Large intestine (tissue), 3 donors: ENCODE data around the gene MYO16. TPM values are rescaled to one million over a fixed set of nuclear protein-coding genes. Genes with fewer than 3 reads are reported as not detected.

Experiments
- DNase-seq, 2 donors: peaks; one replicate each; pipeline versions ENCODE4 v3.0.0 to v3.0.0-alpha.2; 2013
- H3K27ac ChIP-seq: one replicate; pipeline ENCODE4 v1.5.1; 2013; ENCODE audit warnings: low read length
- H3K27me3 ChIP-seq: 2 replicates; pipeline ENCODE4 v1.6.1; 2013; ENCODE audit warnings: low read length; ENCODE audit not compliant: control insufficient read depth, insufficient read depth
- H3K36me3 ChIP-seq: 2 replicates; pipeline ENCODE4 v1.6.1; 2013; ENCODE audit warnings: low read length; ENCODE audit not compliant: control insufficient read depth, insufficient read depth
- H3K4me1 ChIP-seq: one replicate; pipeline ENCODE4 v1.6.1; 2013; ENCODE audit warnings: low read length; ENCODE audit not compliant: control insufficient read depth, insufficient read depth
- H3K4me3 ChIP-seq: one replicate; pipeline ENCODE4 v1.5.1; 2013; ENCODE audit warnings: low read length
- H3K9me3 ChIP-seq: one replicate; pipeline ENCODE4 v1.6.1; 2013; ENCODE audit warnings: mild to moderate bottlenecking, low read depth, low read length, moderate library complexity; ENCODE audit not compliant: control insufficient read depth
- WGBS: methylation state at CpG from one replicate; pipeline ENCODE4 v1.1.5; 2013; ENCODE audit warnings: low lambda C conversion rate; ENCODE audit not compliant: insufficient coverage; 5-methylcytosine and 5-hydroxymethylcytosine counted together
- polyA plus RNA-seq: library from polyadenylated mRNA; unstranded; fragments of 120-200 nt; gene quantifications from one replicate; pipeline ENCODE4 v1.2.1, GENCODE V29; 2013

MYO16 gene
- polyA plus RNA-seq, 1 donor = 0.27 TPM

DNA sequence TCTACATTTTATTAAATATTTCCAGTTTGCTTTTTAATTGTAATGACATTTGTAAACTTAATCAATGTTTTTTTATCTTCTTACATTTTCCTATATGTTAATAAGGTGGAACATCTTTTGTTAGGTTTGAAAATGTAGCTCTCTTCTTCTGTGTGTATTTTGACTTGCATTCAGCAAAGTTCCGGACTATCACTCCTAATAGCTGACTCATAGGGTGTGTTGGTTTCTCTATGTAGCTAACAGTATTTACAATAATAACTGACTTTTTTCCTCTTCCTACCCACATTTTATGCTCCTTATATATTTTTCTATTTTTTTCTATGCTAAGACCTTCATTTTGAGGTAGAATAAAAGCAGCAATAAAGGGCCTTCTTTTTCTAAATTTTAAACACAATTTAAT lies 28.1 kb downstream of the MYO16 start:
- WGBS = 83% methylated on average over 1 of the region's 1 CpG
- no peak overlapping the region for H3K27ac ChIP-seq
- no peak overlapping the region for H3K4me3 ChIP-seq
- no peaks in the 10 kb centered on the region for H3K36me3 ChIP-seq
- H3K27me3 ChIP-seq = no peaks in the 10 kb centered on the region
- no peak for DNase-seq
- H3K4me1 ChIP-seq = no peaks in the 10 kb centered on the region
- peaks cover 3% of the 10 kb centered on the region for H3K9me3 ChIP-seq

DNA sequence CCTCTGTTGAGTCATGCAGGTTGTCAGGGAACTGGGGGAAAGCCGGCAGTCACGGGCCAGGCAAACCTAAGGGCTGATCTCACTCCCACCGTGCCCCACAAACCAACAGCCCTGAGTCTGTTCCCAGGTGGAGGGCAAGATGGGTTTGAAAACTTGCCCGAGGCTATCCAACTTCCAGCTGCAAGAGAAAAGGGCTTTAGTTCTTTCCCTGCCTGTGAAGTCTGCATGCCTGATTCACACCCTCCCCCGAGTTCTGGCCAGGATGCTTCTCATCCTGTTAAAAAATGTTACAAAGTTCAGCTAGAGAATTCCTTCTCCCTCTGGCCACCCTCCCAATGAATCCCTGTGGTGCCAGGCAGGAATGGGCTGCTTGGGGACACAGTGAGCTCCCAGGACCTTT lies 33.1 kb downstream of the MYO16 start:
- Histone ChIP-seq H3K4me1 (no peaks in the 10 kb centered on the region), H3K4me3 (no peak overlapping the region), H3K27me3 (no peaks in the 10 kb centered on the region), H3K36me3 (no peaks in the 10 kb centered on the region), H3K27ac (no peak overlapping the region), H3K9me3 (peaks cover 3% of the 10 kb centered on the region)
- DNase-seq = no peak
- no CpG with 5 or more reads among the region's 5 CpGs for WGBS

DNA sequence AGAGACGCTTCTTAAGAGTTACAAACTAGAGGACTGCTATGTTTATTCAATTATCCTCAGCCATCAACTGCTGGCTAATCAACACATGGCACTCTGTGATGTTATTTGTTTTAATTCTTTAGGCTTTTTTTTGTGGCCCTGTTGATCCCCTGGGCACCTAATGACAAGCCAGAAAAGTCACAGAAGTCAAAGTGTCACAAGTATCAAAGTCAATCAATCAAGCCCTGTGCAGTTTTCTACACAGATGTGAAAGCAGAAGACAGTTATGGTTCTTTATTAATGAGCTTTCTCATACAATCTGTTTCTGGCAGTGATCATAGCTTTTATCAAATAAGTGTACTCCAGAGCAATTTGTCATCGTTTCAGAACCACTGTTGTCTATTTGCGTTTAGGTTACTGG lies 34.3 kb downstream of the MYO16 start:
- H3K36me3 ChIP-seq = no peaks in the 10 kb centered on the region
- H3K9me3 ChIP-seq = peaks cover 6% of the 10 kb centered on the region
- H3K4me1 ChIP-seq = no peaks in the 10 kb centered on the region
- no peaks in the 10 kb centered on the region for H3K27me3 ChIP-seq
- H3K4me3 ChIP-seq = no peak overlapping the region
- no CpG with 5 or more reads among the region's 3 CpGs for WGBS
- no peak for DNase-seq
- no peak overlapping the region for H3K27ac ChIP-seq

DNA sequence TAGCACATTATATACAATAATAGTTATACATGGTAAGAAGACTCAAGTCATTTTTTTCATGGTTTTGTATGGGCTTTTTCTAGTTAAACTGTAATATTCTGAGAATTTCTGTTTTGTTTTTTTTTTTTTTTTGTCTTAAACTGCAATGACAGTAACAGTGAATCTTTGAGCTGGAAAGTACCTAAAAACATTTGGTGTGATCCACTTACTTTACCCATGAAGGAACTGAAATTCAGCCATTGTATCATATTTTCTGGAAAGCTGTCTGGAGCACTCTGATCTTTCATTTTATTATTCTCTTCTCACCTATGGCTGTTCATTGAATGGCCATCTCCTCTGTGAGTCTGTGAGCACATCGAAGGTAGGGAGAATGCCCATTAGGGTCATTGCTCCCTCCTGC lies 37.8 kb downstream of the MYO16 start:
- no peaks in the 10 kb centered on the region for H3K27me3 ChIP-seq
- DNase-seq = no peak
- H3K36me3 ChIP-seq = no peaks in the 10 kb centered on the region
- H3K4me3 ChIP-seq = no peak overlapping the region
- peaks cover 9% of the 10 kb centered on the region for H3K9me3 ChIP-seq
- H3K27ac ChIP-seq = no peak overlapping the region
- H3K4me1 ChIP-seq = no peaks in the 10 kb centered on the region
- no CpG with 5 or more reads among the region's 1 CpG for WGBS

DNA sequence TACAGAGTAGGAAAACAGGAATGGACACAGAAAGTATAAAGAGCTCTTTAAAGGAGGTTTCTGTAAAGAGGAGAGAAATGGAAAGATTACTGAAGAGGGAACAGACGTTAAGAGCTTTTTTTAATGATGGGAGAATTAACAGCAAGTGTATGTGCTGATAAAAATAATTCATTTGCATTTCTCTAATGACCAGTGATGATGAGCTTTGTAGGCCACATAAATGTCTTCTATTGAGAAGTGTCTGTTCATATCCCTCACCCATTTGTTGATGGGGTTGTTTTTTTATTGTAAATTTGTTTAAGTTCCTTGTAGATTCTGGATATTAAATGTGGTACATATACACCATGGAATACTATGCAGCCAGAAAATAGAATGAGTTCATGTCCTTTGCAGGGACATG lies 40.0 kb downstream of the MYO16 start:
- no peak for DNase-seq
- Histone ChIP-seq H3K27me3 (no peaks in the 10 kb centered on the region), H3K36me3 (no peaks in the 10 kb centered on the region), H3K9me3 (peaks cover 6% of the 10 kb centered on the region), H3K27ac (no peak overlapping the region), H3K4me3 (no peak overlapping the region), H3K4me1 (no peaks in the 10 kb centered on the region)
- 50% methylated on average over 1 of the region's 1 CpG for WGBS

DNA sequence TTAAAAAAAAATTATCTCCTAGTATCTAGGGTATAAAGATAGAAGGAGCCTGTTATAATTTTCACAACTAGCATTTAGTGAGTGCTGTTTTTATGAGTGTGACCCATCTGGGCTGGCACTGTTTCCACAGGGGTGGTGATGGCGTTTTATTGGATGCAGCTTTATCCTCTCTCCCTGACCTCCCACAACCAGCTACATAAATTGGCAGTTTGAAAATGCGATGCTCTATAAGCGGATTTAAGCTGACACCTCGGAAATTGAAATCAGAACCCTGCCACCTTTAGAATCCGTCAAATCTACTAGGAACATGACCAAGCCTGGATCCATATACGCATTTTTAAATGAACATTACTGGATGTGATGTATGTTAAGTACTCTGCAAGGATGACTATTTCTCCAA lies 44.9 kb downstream of the MYO16 start:
- no peak for DNase-seq
- H3K36me3 ChIP-seq = no peaks in the 10 kb centered on the region
- no peaks in the 10 kb centered on the region for H3K4me1 ChIP-seq
- no peaks in the 10 kb centered on the region for H3K9me3 ChIP-seq
- H3K4me3 ChIP-seq = no peak overlapping the region
- H3K27ac ChIP-seq = no peak overlapping the region
- H3K27me3 ChIP-seq = no peaks in the 10 kb centered on the region
- WGBS = no CpG with 5 or more reads among the region's 6 CpGs

DNA sequence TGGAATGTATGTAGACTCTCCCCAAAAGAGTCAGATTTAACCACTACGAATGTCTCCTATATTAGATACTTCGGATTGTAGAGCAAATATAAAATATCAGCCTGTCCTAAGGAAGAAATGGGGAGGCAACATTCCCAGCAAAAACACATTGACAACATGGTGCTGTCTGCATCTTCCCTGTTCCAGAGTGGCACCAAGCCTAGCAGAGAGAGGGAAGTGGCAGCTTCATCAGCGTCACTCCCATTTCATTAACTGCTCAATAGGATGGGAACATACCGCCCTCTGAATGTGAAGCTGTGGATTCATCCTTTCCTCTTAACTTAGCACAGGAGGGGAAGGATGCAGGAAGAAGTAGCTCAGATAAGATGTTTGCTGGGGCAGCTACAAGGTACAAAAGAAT lies 45.4 kb downstream of the MYO16 start:
- Histone ChIP-seq H3K27me3 (no peaks in the 10 kb centered on the region), H3K27ac (no peak overlapping the region), H3K9me3 (no peaks in the 10 kb centered on the region), H3K36me3 (no peaks in the 10 kb centered on the region), H3K4me3 (no peak overlapping the region), H3K4me1 (no peaks in the 10 kb centered on the region)
- WGBS = no CpG with 5 or more reads among the region's 4 CpGs
- no peak for DNase-seq

DNA sequence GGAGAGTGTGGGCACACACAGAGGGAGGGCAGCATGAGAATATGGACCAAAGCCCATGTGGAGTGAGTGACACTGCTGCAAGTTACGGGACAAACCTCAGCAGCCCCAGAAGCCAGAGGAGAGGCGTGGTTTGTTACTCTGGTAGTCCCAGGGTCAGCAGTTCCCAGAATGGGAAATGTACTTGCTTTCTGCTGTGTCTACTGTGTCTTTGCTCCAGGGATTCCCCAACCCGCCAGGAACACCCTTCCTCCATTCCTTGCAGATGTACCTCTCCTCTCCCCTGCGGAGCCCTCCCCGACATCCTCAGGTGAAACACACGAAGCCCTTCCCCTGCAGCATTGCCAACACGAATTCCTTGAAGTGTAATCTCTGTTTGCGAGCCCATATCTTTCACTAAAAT lies 47.2 kb downstream of the MYO16 start:
- 92% methylated on average over 2 of the region's 8 CpGs for WGBS

DNA sequence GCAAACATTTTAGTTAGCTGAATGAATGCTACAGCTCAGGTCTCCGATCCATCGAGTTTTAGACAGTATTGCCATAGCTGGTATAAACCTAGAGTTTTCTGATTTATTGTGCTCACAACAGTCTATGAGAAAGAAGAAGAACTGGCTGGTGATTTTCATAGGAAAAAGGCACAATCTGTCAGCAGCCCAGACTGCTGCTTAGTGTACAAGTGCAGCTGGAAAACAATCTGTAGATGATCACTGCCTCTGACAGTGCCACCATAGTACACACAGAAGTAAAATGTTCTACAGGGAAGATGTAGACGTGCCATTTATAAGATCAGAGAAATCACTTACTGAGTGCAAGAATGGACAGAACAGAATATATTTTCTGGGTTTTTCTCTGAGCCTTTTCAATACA lies 48.4 kb downstream of the MYO16 start:
- no peaks in the 10 kb centered on the region for H3K9me3 ChIP-seq
- no peak overlapping the region for H3K27ac ChIP-seq
- no peak for DNase-seq
- no peaks in the 10 kb centered on the region for H3K4me1 ChIP-seq
- H3K4me3 ChIP-seq = no peak overlapping the region
- no peaks in the 10 kb centered on the region for H3K36me3 ChIP-seq
- no peaks in the 10 kb centered on the region for H3K27me3 ChIP-seq
- no CpG with 5 or more reads among the region's 3 CpGs for WGBS

More for the DNA sequence above, 47.2 kb downstream of the MYO16 start:
- Histone ChIP-seq H3K36me3 (no peaks in the 10 kb centered on the region), H3K27ac (no peak overlapping the region), H3K4me1 (no peaks in the 10 kb centered on the region), H3K4me3 (no peak overlapping the region), H3K27me3 (no peaks in the 10 kb centered on the region), H3K9me3 (no peaks in the 10 kb centered on the region)
- no peak for DNase-seq

DNA sequence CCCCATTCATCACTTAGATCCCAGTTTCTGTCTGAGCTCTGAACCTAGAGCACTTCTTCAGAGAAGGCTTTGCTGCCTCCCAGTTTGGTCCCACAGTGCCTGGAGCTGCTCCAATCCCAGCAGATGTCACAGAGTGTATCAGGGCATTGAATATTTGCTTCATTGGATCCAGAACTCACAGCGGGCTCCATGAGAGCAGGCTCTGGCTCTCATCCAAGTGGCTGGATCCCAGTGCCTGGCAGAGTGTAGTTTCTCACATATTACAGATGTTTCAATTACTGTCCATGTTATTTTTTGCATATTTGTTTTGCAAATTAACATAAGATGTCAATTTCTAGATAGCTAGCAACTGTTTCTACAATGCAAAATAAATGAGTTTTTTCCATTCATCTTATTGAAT lies 50.6 kb downstream of the MYO16 start:
- Histone ChIP-seq H3K4me1 (no peaks in the 10 kb centered on the region), H3K27ac (no peak overlapping the region), H3K4me3 (no peak overlapping the region), H3K9me3 (no peaks in the 10 kb centered on the region), H3K36me3 (no peaks in the 10 kb centered on the region), H3K27me3 (no peaks in the 10 kb centered on the region)
- no peak for DNase-seq
- WGBS = no CpG with 5 or more reads among the region's 1 CpG

DNA sequence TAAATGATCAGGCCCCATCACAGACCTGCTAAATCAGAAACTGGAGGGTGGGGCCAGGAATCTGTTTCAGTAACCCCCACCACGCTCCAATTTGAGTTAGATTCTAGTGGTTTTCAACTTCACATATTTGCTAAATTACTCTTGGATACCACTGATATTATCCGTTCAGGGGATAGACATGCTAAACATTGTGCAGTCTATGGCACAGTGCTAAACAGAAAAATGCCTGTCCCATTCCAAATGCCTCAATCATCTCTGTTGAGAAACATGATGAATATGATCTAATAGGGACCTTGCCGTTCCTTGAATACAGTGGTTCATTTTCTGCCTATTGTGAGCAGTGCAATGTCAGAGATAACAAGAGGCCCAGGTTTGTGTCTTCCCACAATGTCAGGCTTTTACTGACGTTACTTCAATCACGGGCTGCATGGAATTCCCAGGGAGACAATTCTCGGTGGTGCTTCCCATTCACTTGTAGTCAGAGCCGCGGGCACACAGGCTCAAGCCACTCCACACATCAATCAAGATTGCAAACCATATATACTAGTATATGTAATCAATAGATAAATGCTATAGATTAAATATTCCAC lies 52.7 kb downstream of the MYO16 start:
- H3K27ac ChIP-seq = no peak overlapping the region
- H3K4me3 ChIP-seq = no peak overlapping the region
- H3K36me3 ChIP-seq = no peaks in the 10 kb centered on the region
- H3K4me1 ChIP-seq = no peaks in the 10 kb centered on the region
- WGBS = no CpG with 5 or more reads among the region's 8 CpGs
- H3K9me3 ChIP-seq = no peaks in the 10 kb centered on the region
- H3K27me3 ChIP-seq = no peaks in the 10 kb centered on the region
- no peak for DNase-seq
